ENCODE data around the gene CRACR2A. TPM values are rescaled to one million over a fixed set of nuclear protein-coding genes. Genes with fewer than 3 reads are reported as not detected.

Gene CRACR2A
- total and polyA plus RNA-seq, 2 of the 4 experiments (the other 2 are of a cell fraction) = 0.54 to 0.60 TPM

DNA sequence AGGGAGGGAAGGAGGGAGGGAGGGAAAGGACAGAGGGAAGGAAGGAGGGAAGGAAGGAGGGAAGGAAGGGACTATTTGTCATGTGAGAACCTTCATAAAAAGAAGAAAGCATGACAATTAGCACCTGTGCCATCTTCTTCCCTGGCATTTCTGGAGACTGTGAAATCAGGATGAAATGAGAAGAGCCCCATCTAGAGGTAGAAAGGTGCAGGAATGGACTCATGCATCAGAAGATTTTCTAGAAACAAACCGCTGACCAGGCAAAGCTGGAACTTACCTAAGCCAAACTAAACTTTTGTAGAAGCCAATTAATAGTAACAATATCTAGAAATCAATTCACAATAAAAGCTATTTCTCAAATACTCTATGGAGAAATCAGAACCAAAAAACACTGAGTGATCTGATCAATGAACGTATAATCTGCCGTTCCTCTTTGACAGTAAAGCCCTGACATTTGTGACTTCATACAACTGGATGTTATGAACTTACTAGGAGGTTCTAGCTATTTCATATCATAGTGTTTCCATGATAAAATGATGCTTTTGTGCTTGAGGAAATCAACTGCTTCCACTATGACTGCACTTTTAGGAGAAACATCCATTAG, 24.4 kb upstream of the CRACR2A start:
- Histone ChIP-seq H2AK5ac (ENCODE audit: low read depth, low read length) (no peak overlapping the region), H2BK20ac (ENCODE audit: low read depth, low read length) (no peak overlapping the region), H3K27me3 (ENCODE audit: control insufficient read depth, insufficient read depth, low read length) (peaks cover 9% of the 10 kb centered on the region), H4K8ac (ENCODE audit: low read depth in 2 of 2, low read length in 2 of 2) (no peak overlapping the region), H3K4me1 (ENCODE audit: control insufficient read depth, insufficient read depth, low read length) (no peaks in the 10 kb centered on the region), H3K18ac (ENCODE audit: low read depth, low read length) (no peak overlapping the region), H3K9me1 (ENCODE audit: insufficient read depth, low read length) (no peaks in the 10 kb centered on the region), H3K14ac (replicated peaks; ENCODE audit: low read depth, low read length) (no peak overlapping the region), H3K23ac (ENCODE audit: low read depth, low read length) (no peak overlapping the region), H2AFZ (replicated peaks; ENCODE audit: low read length, poor library complexity) (no peak overlapping the region), H3K9ac (ENCODE audit: low read depth, low read length) (no peak overlapping the region), H2BK5ac (ENCODE audit: low read depth, low read length, poor library complexity, severe bottlenecking) (no peak overlapping the region), H3K36me3 (ENCODE audit: control insufficient read depth, insufficient read depth, low read length) (no peaks in the 10 kb centered on the region), H3K9me3 (ENCODE audit: control insufficient read depth, insufficient read depth, low read length) (no peaks in the 10 kb centered on the region), H2BK15ac (ENCODE audit: low read depth, low read length) (no peak overlapping the region), H3K4ac (ENCODE audit: low read depth, low read length) (no peak overlapping the region), H4K20me1 (ENCODE audit: insufficient read depth, low read length) (no peaks in the 10 kb centered on the region), H3K27ac (ENCODE audit: insufficient read depth, low read length) (no peak overlapping the region), H4K91ac (ENCODE audit: insufficient read depth, low read depth, low read length) (no peak overlapping the region), H3K4me2 (ENCODE audit: low read depth, low read length) (no peak overlapping the region), H2BK120ac (ENCODE audit: low read depth, low read length) (no peak overlapping the region), H3K4me3 (ENCODE audit: insufficient read depth, low read depth, low read length) (no peak overlapping the region), H2AK9ac (replicated peaks; ENCODE audit: low read depth, low read length, poor library complexity) (no peak overlapping the region), H3K79me1 (ENCODE audit: low read depth in 1 of 2, low read length in 2 of 2) (no peaks in the 10 kb centered on the region), H3K56ac (ENCODE audit: extremely low read depth, insufficient read depth, low read length) (no peak overlapping the region), H4K5ac (ENCODE audit: low read depth, low read length) (no peak overlapping the region)
- ATAC-seq (ENCODE audit: low read depth) = peak; percentile 80
- TF ChIP-seq CTCF (conservative IDR thresholded peaks at IDR 0.05; ENCODE audit: low read depth, low read length) = peak; percentile 74
- TF ChIP-seq SMC3 (IDR thresholded peaks at IDR 0.05; ENCODE audit: low read depth, low read length) = peak; percentile 58
- TF ChIP-seq RAD21 (IDR thresholded peaks at IDR 0.05; ENCODE audit: low read length) = peak; percentile 79
- no peak for TF ChIP-seq MXI1 (IDR thresholded peaks at IDR 0.05; ENCODE audit: borderline replicate concordance, low read depth, low read length)
- TF ChIP-seq RCOR1 (IDR thresholded peaks at IDR 0.05; ENCODE audit: insufficient replicate concordance, low read length) = no peak
- TF ChIP-seq MAFK (IDR thresholded peaks at IDR 0.05; ENCODE audit: low read depth, low read length) = peak; percentile 86
- 0 out of 2 replicates have a peak, but pooled peaks have one; percentile 31 for TF ChIP-seq POLR2A (IDR thresholded peaks at IDR 0.05; ENCODE audit: low read depth, low read length)
- no peak for TF ChIP-seq ELK1 (IDR thresholded peaks at IDR 0.05; ENCODE audit: borderline replicate concordance, low read depth, low read length)
- no TSS peak for BruUV-seq (replicated peaks)
- intact Hi-C loops (cut with micrococcal nuclease) = loop anchor here (1.0 to 10.0 kb wide), 3 partner anchors 119 to 643 kb away; no protein-coding TSS in a partner anchor
- WGBS, 2 experiments (ENCODE audit: extremely low coverage in 2 of 2, insufficient read length in 1 of 2) = no CpG with 5 or more reads among the region's 3 CpGs
- ChIA-PET POLR2A (ENCODE audit: unreplicated experiment) (no interaction called here), CTCF (interaction anchor here (0.6 to 1.8 kb wide), 3 partner anchors 118 to 478 kb away, joined by 3 to 12 read pairs (median 3); no protein-coding TSS in a partner anchor)
- peak; percentile 43 for DNase-seq
- dilution Hi-C loops (cut with HindIII; ENCODE audit: low sequenced_read_pairs, unreplicated experiment) = no loop called here
- in situ Hi-C loops (cut with MboI; ENCODE audit: low sequenced_read_pairs) = loop anchor here (10.0 kb wide), 1 partner anchor 113 kb away; no protein-coding TSS in a partner anchor

Measured in IMR-90 (cell line).